HG03095 (cell line): ENCODE data around the gene SCN5A.

Experiments
- ATAC-seq: cut with Tn5 transposase; IDR thresholded peaks from one replicate; pipeline ENCODE4 v1.9.1; 2021; ENCODE audit warnings: moderate library complexity; ENCODE audit not compliant: unreplicated experiment

The SCN5A gene

GRCh38 chr3:38627956-38628355, 21.5 kb downstream of the SCN5A start:
- no peak for ATAC-seq

DNA sequence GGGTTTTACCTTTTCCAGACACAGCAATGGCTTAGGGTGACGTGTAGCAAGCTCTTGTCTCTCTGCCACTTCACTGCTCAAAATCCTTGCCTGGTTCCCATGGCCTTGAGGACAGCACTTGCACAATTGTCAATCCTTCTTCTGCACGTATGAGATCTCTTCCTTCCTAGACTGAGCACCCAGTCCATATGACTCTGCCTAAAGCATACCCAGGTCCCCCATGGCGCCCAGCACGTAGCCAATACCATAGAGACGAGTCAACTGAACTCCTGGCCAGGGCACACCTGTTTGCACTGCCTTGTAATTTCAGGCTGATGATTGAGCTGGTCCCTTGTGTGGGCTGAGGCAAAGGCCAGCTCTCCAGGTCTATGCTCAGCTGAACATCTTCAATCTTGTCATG, 23.3 kb downstream of the SCN5A start:
- no peak for ATAC-seq

GRCh38 chr3:38623539-38623938, 25.9 kb downstream of the SCN5A start:
- no peak for ATAC-seq

GRCh38 chr3:38622336-38622735, 27.2 kb downstream of the SCN5A start:
- no peak for ATAC-seq

DNA sequence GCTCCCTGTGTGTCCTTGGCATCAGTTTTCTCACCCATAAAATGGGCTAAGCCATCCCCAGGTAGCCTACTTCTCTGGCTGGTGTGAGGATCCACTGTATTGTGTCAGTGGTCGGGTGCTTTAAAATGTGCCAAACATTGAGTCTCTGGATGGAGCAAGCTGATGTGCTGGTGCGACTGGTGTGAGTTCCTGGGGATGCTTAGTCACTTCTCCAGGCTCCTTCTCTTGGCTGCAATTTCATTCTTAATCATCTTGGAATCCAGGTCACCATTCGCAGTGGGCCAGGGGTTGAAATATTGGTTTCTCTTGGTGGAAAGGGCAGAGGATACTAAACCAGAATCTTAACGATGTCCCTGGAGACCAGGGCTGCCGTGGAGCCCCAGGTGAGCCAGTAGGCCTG, 29.3 kb downstream of the SCN5A start:
- no peak for ATAC-seq

- ATAC-seq = no peak
Measured at GRCh38 chr3:38618343-38618742, 31.1 kb downstream of the SCN5A start.

DNA sequence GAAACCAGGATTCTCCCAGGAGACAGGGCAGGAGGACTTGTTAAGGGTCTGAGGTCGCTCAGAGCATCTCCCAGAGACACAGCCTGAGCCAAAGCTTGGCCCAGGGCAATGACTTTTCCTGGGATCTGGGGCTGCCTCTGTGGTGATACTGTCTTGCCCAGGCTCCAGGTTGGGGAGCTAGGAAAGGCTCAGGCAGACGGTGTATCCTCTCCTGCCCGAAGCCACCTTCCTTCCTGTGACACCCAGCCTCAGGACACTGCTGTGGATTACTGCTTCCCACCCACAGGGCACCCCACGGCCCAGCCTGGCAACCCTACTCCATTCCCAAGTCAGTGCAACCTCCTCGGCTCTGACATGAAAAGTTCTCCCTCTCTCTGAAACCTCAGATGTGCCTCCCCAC, 31.9 kb downstream of the SCN5A start:
- no peak for ATAC-seq

- no peak for ATAC-seq
Measured at GRCh38 chr3:38617137-38617536, 32.4 kb downstream of the SCN5A start.

DNA sequence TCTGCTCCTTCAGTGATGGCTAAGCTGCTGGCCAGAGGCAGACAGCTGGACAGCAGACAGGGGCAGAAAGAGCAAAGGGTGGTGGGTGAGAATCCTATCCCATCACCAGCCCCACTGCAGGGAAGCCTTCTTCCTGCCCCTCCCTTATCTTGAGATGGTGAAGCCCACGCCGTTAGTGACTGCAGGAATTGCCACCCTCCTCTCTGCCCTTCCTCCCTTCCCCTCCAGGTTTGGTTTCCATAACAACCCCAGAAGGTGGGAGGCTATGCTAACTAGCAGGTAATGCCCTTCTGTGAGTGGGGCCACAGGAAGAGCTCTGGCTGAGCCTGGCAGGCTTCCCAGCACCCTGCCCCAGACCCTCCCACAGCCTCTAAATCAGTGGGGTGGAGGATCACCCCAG, 32.8 kb downstream of the SCN5A start:
- ATAC-seq = no peak

- ATAC-seq = no peak
Measured at GRCh38 chr3:38616111-38616510, 33.4 kb downstream of the SCN5A start.

DNA sequence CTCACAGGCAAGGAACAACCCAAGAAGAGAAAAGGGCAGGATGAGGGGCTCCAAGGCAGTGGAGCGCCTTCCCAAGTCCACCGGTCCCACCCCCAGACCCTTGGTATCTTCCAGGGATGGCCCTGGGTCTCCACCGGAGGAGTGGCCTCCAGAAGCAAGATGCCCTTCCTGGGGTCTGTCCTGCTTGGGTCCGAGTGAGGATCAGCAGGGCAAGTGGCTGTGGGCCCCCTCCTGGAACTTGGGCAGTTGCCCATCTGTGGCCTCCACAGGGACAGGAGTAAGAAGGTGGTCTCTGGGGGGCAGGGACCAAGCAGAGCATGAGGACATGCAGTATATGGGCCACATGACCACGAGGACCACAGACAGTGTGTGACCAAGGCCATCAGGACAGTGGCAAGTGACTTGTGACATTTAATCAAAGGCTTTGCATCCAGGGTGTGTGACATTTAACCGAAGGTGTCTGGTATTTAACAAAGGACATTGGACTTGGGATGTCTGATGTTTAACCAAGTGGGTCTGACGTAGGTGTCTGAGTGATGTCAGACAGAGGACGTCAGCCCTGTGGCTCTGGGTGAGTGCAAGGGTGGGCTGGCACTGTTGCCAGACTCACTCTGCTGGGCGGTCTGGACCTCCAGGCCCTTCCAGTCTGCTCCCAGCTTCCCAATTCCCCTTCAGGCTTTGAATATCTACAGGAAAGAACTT, 34.7 kb downstream of the SCN5A start:
- ATAC-seq = no peak

DNA sequence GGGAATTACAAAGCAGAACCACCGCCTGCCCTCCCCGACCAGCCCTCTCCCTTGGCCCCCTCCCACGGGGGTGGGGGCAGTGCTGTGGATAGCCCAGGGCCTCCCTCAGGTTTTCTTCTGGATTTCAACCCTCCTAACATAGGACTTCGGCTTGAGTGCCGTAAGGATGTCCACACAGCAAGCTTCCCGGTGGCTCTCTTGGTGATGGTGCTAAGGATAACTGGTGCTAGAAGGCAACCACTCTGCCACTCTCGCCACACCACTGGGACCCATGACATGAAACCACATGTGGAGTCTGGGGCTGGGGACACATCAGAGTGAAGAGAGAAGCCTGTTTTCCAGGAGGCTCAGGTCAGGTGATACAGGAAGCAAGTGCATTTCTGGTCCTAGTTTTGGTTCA, 35.4 kb downstream of the SCN5A start:
- no peak for ATAC-seq

- ATAC-seq = no peak
Measured at GRCh38 chr3:38613426-38613825, 36.1 kb downstream of the SCN5A start.

- ATAC-seq = no peak
Measured at GRCh38 chr3:38611866-38612265, 37.6 kb downstream of the SCN5A start.

GRCh38 chr3:38610934-38611333, 38.6 kb downstream of the SCN5A start:
- ATAC-seq = no peak

DNA sequence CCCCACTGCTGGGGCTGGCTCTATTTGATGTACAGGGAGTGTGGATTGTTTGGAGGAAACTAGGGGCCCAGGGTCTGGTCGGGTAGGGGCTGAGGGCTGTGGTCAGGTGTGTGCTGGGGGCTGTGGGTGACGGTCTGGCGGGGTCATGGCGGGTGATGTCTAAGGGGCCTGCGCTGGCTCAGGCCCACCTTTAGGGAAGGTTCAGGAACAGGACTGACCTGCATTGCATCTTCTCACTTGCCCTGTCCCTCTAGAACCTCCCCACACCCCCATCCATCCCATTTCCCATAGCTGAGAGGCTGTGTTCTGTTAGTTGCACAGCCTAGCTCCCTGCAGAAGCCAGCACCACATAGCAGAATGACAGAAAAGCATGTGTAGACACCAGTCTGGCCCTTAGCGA, 39.1 kb downstream of the SCN5A start:
- no peak for ATAC-seq

DNA sequence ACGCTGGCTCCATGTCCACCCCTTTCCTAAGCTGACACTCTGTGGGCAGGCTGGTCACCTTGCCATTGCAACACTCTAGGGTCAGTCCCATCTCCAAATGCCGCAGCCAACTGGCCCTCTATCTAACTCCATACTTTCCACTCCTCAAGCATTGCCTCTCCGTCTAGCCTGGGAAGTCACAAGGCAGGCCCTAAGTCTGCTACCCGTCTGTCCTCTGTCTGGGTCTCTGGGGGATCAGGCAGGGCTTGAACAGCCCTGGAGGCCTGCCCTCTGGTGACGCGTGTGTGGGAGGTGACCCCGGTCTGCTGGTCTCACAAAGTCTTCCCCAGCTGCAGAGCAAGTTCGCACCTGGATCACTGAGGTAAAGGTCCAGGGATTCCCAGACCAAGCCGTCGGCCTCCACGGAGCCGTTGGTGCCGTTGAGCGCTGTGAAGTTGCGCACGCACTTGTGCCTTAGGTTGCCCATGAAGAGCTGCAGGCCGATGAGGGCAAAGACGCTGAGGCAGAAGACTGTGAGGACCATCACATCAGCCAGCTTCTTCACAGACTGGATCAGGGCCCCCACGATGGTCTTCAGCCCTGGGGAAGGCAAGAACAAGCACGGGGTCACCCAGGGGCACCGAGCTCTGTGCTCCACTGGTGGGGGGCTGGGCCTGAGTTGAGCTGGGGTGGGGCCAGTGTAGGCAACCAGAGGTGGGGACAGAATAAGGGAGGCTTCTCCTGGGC, 39.9 kb downstream of the SCN5A start:
- ATAC-seq = no peak

- ATAC-seq = no peak
Measured at GRCh38 chr3:38608961-38609360, 40.5 kb downstream of the SCN5A start.

DNA sequence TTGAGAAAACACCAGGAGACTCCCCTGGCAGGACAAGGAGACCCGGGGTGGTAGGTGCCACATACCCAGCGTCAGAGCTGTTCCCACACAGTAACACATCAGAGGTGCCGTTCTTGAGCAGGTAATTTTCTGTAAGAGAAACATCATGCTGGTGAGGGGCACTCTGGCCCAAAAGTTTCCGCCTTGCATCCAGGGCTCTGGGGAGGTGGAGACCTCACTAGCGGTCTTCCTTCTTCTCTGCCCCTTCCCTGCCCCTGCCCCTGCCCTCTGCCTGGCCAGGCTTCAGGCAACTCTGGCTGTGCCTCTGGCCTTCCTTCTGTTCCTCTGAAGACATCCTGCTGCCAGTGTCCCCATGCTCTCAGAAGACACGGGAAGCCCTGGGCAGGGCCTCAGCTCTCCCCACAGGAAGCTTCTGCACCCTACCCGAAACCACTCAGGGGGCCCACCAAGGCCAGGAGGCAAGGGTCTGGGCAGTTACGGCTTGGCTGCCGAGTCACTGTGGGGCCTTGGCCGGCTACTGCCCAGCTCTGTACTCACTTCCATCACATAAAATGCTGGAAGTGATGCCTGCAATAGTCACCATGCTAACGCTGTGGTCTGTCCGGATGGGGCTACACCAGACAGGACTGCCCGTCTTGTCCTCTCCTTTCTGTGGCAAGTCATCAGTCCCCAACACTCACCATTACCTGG, 41.3 kb downstream of the SCN5A start:
- ATAC-seq = no peak

DNA sequence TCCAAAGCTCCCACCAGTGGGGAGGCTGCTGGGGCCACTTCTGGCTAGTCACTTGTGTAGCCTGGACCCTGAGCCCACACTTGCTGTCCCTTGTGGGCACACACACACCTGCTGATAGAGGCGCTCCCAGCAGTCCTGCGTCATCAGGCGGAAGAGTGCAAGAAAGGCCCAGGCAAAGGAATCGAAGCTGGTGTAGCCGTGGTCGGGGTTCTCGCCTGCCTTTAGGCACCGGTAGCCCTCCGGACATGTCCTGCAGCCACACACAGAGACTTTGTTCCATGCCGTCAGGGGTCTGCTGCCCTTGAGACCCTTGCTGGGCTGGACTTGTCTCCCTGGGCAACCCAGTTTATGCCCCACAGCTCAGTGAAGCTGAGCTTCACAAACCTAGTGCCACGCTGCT, 42.9 kb downstream of the SCN5A start:
- no peak for ATAC-seq

- no peak for ATAC-seq
Measured at GRCh38 chr3:38605981-38606380, 43.5 kb downstream of the SCN5A start.

GRCh38 chr3:38604246-38604645, 45.2 kb downstream of the SCN5A start:
- no peak for ATAC-seq
